Left colon (tissue), 2 donors: Measurements from ENCODE around the gene BRD3OS. TPM values are rescaled to one million over a fixed set of nuclear protein-coding genes. Genes with fewer than 3 reads are reported as not detected.

Source experiments
- ATAC-seq: fragments of 200-7000 bp; cut with Tn5 transposase; one replicate; pipeline ENCODE4 v1.9.1; 2020; ENCODE audit warnings: mild to moderate bottlenecking, moderate library complexity
- DNase-seq, 2 donors: peaks; one replicate each; pipeline ENCODE4 v3.0.0-alpha.2; 2020
- intact Hi-C, 2 donors: fragments of 100-400 bp; cut with DNase I in 1 of 2; cut with micrococcal nuclease in 1 of 2; formaldehyde crosslinking; loops; one replicate each; pipeline versions ENCODE4 v1.11.2 to v1.14.0; 2022; cut with DNase I, micrococcal nuclease
- long read RNA-seq: library from polyadenylated mRNA; unstranded; transcript quantifications from one replicate; pipeline ENCODE4 v2.0.0, GENCODE V29; 2021
- total RNA-seq, 2 donors: library from RNA; stranded (reverse); fragmentation: NEBNext Ultra II Directional; extraction: Animal tissue kit (Norgen Biotek cat#: 25700); gene quantifications; one replicate each; pipeline ENCODE4 v1.2.1, GENCODE V29; 2021
- donor health status: DM: no; HTN: no; CAD: no.
- donor health status: DM: yes; HTN: yes; CAD: no.

The BRD3OS gene, protein sequence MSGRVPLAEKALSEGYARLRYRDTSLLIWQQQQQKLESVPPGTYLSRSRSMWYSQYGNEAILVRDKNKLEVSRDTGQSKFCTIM
- 1 to 10 TPM; 2.9 to 6.4 TPM for total RNA-seq
- long read RNA-seq, full-length matches to known transcripts = 4 of 10 reads
- long read RNA-seq, partial matches to known transcripts = 0 of 10 reads
- long read RNA-seq, other reads (novel, unspliced or antisense) = 6 of 10 reads

DNA sequence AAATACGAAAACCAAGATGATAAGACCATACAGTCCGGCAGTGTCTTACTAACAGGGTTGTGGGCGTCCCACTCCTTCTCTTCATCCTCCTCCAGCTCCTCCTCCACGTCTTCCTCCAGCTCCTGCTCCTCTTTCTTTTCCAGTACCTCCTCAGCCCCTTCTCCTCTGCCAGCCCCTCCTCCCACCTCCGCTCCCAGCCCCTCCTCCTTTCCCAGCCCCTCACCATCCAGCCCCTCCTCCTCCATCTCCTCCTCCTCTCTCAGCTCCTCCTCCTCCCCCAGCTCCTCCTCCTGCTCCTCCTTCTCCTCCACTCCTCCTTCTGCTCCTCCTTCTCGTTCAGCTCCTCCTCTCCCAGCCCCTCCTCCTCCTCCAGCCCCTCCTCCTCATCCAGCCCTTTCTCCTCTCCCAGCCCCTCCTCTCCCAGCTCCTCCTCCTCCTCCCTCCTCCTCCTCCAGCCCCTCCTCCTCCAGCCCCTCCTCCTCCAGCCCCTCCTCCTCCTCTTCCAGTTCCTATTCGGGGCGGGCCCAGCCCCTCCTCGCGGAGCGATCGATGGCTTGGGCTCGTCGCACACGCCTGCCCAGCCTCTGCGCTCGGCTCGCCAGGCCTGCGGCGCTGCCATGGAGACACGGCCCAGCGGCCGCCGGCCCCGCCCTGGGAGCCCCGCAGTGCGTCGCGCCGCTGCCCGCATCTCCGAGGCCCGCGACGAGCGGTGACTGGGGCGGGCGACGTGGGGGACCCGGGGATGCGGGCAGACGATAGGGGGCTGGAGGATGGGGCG is at the start of gene BRD3OS:
TSS of gene BRD3OS (plus strand) at position 654 of the 778 bp plus-strand sequence. CDS start 1,267 bp downstream, outside the sequence.
- ATAC-seq = peak; percentile 97
- intact Hi-C loops = no loop called here
- DNase-seq = peak; percentile 96 to 98

DNA sequence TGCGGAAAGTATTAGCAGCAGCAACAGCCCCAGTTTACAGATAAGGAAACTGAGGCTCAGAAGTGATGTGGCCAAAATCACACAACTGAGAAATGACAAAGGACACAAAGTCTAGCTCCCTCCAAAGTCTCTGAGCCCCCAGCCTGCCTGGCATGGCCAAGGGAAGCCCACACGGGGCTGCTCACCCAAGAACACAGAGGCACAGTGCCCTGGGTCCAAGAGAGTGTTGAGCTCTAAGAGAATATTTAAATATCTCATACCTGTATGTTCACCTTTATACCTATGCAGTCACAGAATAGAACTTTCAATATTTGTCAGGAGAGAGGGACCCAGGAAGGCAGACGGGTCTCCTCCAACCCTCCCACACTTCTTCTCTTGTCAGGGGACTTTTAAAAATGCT is 49.8 kb upstream of the BRD3OS start:
- ATAC-seq (no peak), DNase-seq (no peak)
- intact Hi-C loops = no loop called here

DNA sequence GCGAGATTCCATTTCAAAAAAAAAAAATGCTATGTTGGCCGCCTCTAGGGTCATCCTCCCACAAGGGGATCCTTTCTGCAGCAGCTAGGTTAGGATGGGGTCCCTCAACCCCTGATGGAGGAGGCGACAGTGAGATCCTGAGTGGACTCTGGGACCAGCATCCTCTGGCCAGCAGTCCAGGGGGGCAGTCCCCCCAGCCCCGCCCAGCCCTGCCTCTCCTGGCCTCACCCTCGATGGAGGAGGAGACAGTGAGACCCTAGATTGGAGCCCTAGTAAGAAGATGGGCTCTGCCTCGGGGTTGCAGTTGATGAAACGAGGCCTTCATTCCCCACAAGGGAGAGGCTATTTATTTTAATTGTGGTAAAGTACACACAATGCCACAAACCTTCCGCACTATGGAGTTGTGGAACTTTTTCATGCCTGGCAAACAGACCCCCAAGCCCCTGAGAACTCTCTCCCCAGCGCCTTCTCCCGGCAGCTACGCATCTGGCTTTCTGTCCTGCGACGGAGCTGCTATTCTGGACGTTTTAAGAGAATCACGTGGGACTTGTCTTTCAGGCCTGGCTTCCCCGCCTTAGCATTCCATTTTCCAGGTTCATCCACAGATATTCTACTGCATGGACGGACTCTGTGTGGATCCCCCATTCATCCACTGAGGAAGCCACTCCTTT is 49.0 kb upstream of the BRD3OS start:
- no peak for ATAC-seq
- intact Hi-C loops = no loop called here
- no peak for DNase-seq

DNA sequence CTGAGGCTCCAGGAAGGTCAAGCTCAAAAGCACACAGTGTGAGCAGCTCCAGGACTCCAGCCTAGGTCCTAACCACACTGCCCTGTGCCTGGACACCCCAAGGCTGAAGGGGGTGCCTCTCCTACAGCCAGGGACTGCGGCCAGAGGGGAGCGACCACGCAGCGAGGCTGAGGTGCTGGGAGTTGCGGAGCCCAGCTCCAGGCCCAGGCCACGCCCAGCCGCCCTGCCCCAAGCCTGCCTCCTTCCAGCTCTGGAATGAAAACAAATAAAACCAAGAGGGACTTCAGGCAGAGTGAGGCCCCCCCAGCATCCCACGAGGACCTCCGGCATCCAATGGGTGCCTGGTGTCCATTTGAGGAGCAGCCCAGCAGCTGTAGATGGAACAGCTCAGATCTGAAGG is 48.4 kb upstream of the BRD3OS start:
- peak in 1 of 2 donors; percentile 9 for DNase-seq
- intact Hi-C loops = no loop called here
- ATAC-seq = no peak

DNA sequence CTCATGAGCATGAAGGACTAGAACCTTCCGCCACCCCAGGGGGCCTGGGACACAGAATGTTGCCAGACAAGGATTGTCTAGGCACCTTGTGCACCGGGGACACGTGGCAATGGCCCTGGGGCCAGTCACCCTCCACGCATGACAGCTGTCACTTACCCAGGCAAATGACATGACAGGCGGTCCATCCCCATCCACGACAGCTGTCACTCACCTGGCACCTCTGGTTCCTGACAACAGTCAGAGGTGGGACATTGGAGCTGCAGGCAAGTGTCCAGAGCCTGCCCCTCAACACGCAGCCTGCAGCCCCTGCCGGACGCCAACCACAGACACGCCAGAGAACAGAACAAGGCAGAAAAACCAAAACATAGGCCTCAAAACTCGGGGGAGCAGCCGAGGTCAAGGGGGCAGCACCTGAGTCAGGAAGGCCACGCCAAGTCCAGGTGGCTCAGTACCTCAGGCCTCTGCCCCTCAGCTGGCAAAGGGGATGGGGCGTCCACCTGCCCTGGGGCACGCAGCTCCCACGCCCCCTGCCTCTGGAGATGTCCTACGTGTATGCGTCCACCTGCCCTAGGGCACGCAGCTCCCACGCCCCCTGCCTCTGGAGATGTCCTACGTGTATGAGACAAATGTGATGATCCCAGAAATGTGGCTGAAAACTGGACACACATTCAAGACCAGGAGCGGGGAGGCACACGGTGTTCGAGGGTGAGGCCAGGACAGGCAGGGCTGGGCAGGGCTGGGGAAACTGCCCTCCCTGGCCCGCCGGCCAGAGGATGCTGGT is 47.7 kb upstream of the BRD3OS start:
- no peak for ATAC-seq
- peak in 1 of 2 donors; percentile 2 for DNase-seq
- intact Hi-C loops = no loop called here

DNA sequence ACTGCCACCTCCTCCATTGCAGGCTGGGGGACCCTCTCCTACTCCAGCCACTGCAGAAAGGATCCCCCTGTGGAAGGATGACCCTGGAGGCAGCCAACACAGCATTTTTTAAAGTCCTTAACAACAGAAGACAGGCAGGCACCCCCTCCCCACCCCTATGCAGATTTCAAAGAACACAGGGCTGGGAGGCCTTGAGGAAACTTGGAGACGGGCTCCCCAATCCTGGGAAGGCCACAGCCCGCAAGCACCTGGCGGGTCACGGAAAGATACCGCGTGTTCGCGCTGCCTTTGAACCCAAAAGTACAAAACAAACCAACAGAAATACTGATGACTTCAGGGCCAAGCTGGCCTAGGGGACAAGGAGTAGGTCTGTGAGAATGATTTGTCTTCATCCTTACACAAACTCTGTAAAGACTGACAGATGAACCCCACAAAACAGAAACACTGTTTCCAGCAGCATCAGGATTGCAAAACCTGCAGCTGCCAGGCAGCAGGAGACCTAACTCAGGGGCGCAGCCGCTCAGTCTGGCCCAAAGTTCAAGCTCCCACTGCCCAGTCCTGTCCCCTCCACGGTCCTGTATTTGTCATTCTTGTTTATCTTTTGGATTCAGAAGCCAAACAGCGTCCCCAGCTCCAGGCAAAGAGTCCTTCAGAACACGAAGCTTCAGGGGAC is 46.9 kb upstream of the BRD3OS start:
- DNase-seq (no peak), ATAC-seq (no peak)
- intact Hi-C loops = no loop called here

DNA sequence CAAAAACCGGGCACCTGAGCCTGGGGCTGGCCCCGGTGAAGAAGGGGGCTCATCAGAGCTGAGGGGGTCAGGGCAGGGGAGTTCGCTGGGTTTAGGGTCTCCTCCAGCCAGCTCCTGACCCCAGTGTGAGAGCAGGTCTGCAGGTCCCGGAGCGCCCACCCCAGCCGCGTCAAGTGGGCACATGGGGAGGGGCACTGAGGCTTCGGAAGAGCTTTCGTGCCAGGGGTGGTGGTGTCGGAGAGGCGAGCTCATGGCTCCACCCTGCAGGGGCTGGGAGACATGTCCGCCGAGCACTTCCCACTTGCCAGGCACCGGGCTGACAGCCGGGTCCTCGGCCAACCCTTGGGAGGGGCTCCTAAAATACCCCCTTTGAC is 46.4 kb upstream of the BRD3OS start:
- intact Hi-C loops = no loop called here
- no peak for ATAC-seq
- DNase-seq = no peak

DNA sequence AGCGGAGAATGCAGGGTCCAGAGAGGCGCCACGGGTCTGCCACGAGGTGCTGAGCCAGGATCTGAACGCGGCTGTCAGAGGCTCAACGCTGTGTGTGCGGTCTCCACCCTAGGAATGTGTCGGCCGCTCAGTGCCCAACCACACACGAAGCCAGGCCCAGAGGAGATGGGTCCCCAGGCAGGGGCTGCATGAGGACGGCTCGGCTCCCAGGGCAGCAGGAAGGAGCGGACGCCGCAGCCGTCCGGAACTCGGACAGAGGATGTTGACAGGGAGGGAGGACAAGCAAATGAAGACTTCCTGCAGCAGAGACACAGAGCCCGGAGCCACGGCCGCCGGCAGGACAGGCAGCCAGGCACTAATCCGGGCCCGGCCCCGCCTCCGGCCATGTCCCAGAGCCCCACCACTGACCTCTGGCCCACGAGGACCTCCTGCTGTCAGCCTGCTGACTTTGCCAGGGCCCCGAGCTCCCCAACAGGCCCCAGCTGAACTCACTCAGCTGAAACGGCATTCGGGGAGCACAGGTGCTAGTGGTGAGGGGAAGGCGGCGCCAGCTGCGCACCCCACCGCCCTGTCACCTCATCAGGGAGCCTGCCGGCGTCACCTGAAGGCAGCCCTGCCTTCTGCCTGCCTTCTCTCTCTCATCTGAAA is 45.9 kb upstream of the BRD3OS start:
- no peak for ATAC-seq
- intact Hi-C loops = no loop called here
- no peak for DNase-seq

DNA sequence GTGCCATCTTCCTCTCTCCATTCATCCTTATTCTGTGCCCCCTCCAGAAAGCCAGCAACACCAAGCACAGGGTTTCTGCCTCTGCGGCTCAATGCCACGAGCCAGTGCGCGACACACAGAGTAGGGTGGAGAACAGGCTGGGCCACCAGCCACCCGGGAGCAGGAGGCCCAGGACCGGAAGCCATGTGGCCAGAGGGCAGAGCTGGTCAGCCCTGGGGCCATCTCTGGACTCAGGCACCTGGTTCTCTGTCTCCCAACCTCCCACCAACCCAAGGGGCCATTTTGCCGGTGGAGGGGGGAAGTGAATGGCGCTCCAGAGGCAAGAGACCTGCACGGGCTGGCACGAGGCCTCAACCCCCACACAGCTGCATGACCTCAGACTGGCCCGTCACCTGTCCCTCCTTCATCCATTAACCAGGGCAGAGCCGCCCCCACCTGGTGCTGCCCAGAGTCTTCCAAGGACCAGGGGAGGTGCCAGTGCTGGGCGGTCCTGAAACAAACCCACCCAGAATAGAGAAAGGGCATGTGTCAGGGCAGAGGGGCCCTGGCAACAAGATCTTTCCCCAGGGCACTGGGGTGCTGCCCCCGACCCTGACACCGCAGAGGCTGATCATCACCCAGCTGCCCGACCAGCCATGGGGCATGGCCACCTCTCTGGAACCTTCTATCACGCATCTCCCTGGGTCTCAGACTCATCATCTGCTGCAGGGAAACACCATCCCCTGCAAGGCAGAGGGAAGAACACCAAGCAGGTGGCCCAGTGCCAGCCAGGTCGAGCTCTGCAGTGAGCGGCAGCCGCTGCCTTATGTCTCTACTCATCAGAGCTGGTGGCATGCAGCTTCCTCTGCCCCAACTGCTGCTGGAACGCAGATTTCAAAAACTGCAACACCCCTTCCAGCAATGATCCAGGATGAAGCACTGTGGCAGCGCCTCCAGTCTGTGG is 45.1 kb upstream of the BRD3OS start:
- DNase-seq = no peak
- no peak for ATAC-seq
- intact Hi-C loops = no loop called here

DNA sequence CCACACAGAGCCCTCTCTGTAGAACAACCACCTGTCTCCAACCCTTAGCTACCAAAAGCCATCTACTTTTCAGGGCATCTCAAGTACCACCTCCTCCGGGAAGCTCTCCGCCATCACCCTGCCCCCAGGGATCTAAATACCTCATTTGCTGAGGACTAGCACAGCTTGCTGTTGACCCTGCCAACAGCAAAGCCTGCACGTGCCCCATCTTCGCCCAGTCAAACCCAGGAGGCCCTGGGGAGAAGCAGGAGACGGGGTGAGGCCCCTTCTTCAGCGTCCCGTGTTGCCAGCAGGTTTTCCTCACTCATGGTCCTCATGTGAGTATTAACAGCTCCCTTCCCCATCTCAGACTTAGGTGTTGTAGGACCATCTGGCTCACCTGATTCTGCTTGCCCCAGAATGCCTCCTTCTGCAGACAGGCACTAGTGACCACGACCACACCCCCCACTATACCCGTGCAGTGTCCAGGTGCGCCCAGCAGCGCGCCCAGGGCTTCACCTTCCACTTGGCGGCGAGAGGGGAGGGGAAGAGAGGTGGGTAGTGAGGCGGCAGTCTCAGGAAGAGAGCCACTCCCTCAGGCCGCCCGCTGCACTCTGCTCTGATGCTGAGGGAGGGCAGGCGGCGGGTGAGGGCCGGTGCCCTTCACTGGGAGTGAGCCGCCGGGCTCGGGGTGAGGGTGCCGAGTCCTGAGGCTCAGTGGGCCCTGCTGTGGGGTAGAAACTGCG is 44.3 kb upstream of the BRD3OS start:
- no peak for ATAC-seq
- DNase-seq = no peak
- intact Hi-C loops = no loop called here

DNA sequence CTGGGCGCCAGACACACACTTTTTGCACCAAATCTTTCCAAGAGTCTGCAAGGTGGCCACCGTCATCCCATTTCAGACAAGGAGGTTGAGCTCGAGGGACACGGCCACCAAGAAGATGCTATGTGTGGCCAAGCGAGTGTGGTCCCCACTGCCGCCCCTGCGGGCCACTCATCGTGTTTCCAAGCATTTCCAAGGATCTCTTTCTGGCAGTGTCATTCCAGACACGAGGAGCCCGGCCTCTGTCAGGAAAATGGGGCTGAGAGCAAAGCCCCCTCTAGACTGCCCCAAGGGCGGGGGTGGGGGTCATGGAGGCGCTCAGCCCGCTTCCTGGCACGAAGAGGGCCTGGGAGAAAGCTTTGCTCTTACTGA is 43.7 kb upstream of the BRD3OS start:
- no peak for ATAC-seq
- no peak for DNase-seq
- intact Hi-C loops = no loop called here

DNA sequence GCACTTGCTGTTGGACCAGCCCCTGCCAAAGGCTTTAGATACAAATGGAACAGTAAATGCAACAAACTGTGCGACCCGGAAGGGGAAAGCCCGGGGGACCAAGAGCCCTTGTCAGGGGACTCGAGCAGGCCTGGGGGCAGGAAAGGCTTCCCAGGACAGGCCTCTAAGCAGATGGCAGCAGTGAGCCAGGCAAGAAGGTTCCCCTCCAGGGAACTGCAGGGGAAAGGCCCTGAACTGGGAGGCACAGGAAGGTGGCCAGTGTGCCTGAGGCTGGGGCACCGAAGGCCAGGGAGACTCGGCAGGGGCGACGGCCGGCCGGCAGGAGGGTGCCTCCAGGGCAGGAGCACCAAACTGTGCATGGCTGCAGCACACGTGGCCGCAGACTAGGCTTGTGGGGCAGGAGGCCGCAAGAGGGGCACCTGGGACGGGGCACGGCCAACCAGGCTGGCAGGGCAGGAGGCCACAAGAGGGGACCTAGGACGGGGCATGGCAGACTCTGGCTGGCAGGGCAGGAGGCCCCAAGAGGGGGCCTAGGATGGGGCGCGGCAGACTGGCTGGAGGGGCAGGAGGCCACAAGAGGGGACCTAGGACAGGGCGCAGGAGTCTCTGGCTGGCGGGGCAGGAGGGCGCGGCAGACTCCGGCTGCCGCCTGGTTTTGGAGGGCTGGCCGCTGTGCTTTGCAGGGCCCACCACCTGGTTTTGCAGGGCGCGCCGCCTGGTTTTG is 43.2 kb upstream of the BRD3OS start:
- no peak for ATAC-seq
- DNase-seq = no peak
- intact Hi-C loops = no loop called here

DNA sequence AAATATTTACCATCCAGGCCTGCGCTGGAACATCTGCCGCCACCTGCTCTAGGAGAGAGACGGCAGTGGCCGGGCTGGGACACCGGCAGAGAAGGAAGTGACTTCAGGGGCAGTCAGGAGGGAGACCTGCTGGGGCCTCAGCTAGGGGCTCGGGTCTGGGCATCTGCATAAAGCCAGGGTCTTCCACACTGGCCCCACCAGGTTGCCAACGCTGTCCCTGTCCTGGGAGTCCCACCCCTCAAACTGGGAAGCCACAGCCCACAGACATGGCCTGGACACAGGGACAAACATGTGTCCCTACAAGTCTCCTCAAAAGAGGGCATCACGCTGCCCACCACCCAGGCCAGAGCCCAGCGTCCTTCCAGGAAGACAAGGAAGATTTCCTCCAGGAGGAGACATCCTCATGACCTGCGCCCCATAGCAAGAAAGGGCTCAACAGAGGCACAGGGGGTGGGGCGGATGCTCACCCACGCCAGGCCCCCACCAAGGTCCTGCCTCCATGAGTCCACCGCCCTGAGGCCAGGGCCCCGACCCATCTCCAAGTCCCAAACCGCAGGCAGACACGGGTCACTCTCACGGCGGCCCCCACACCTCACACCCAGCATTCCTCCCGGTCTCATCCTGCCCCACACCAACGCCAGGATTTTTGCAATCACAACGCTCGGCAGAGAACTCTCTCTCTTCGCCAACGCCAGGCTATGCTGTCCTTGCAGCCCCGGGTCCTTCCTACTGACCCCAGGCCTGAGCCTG is 42.1 kb upstream of the BRD3OS start:
- no peak for DNase-seq
- ATAC-seq = no peak
- intact Hi-C loops = no loop called here

DNA sequence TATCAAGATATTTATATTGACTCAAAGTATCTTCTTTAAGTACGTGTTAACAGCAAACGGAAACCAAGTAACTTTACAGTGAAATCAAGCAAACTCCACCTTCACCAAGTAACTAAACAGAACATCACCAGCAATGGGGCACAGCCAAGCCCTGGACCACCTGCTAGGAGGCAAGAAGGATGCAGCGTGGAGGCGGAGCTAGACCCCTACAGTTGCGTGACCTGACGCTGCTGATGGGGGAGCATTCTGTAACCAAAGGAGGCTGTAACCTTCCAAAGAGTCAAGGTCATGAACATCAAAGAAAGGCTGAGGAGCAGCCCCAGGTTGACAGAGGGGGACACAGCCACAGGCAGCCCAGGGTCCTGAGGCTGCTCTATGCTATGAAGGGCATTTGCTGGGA is 39.2 kb upstream of the BRD3OS start:
- intact Hi-C loops = no loop called here
- DNase-seq (no peak), ATAC-seq (no peak)

DNA sequence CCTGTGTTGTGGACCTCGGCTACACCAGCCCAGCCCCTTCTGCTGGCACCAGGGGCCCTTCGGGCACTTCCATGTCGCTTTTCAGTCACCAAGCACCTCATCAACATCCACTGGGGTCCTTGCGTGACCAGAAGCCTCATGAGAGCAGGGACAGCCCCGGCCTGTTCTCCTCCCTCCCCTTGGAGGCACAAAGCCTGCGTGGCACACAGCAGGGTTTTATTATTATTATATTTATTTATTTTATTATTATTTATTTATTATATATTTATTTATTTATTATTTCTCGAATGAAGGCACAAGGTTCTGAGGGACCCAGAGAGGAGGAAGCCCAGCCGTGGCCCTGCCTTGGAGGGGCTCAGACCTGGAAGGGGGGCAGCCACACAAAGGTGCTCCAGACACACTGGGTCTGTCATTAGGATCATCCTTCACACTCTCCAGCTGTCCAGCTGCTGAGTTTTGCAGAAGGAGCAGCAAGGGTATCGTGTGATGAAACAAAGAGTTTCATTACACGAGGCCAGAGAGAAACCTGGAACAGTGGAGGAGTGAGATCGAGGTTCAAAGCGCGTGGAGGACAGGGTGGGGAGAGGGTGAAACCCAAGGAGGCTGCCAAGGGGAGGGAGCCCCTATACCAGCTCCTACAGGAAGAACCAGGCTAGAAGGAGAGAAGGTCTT is 38.4 kb upstream of the BRD3OS start:
- DNase-seq (no peak), ATAC-seq (no peak)
- intact Hi-C loops = no loop called here
